Panc1 (cell line): Measurements from ENCODE around the gene PYGO1.

Source experiments
- CTCF ChIP-seq: fragments of 450-650 bp; IDR thresholded peaks from 2 replicates; pipeline ENCODE4 v1.5.1; 2017; ENCODE audit warnings: mild to moderate bottlenecking
- POLR2AphosphoS5 ChIP-seq: IDR thresholded peaks from 2 replicates; pipeline ENCODE4 v1.6.1; 2012; ENCODE audit warnings: mild to moderate bottlenecking, low read depth, low read length, moderate library complexity
- REST ChIP-seq, 2 experiments: IDR thresholded peaks; 2 replicates each; pipeline ENCODE4 v1.6.1; 2011 to 2012; ENCODE audit warnings: low read depth in 2 of 2, control low read depth in 1 of 2, low read length in 1 of 2, mild to moderate bottlenecking in 1 of 2, moderate library complexity in 1 of 2; ENCODE audit not compliant: insufficient read depth in 1 of 2

- no peak for TF ChIP-seq POLR2AphosphoS5
- TF ChIP-seq CTCF: no peak
- TF ChIP-seq REST (IDR thresholded peaks at IDR 0.05; ENCODE audit: insufficient read depth in 1 of 2, low read depth in 2 of 2, low read length in 1 of 2): no peak
Measured at GRCh38 chr15:55613727-55614126, 25.6 kb upstream of the PYGO1 start.
